ENCODE measurements around the gene PTCH2.
"Not testable (repeated sequence)": the region's sequence is repeated elsewhere in the genome, so short reads cannot be mapped to it uniquely, and the experiment has no call there.

PTCH2 gene

DNA sequence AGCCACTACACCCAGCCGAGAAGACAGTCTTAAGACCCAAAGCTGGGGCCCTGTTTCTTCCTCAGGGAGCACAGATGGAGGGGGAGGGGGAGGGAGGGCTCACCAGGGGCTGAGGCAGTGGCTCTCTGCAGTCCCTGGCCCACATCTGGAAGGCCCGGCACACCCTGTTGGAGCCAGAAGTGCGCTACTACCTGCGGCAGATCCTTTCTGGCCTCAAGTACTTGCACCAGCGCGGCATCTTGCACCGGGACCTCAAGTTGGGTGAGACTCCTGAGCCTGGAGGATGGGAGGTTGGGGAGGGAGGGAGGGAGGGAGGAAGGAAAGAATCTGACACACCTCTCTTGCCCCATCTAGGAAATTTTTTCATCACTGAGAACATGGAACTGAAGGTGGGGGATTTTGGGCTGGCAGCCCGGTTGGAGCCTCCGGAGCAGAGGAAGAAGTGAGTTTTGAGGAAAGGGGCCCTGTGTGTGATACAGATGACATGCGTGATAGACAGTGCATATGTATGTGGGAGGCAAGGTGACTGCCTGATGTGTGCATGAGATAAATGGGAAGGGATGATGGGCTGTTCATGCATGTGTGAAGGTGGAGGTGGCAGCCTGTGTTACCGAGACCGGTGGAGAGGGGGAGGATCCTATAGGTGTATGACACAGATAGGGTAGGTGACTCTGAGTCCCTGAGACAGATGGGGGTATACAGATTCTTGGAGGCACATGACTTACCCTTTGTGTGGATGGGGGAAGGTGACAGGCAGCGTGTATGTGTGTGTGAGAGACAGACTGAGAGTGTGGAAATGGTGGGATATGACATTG lies 41.4 kb downstream of the PTCH2 start:
- DNase-seq = no peak

DNA sequence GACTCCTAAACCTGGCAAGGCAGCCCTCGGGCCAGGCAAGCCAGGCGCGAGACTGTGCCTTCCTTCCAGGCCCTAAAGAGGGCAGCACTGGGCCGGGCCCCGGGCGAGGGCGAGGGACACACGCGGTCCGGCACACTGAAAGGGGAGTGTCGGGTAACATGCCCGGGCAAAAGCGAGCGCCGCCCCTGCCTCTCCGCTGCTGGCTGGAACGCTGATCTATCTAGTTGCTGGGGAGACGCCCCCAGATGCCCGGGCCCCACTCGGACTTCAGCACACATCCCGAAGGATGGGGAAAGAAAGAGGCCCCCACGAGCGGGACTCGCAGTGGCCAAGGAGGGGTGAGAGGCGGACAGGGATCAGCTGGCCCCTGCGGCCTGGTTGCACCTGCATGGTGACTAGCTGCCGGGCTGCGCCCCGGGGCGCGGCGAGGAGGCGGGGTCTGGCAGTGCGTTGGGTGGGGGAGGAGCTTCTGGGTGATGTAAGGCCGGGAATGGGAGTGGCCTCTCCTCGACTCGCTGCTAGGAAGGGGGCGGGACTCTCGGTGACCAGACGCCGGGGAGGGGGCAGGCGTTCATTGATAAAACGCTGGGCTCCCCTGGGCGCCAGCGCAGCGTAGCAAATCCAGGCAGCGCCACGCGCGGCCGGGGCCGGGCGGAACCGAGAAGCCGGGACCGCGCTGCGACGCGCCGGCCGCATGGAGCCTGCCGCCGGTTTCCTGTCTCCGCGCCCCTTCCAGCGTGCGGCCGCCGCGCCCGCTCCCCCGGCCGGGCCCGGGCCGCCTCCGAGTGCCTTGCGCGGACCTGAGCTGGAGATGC lies 43.1 kb downstream of the PTCH2 start, which contains the start of gene PLK3:
PLK3 (plus strand) TSS at position 608 of the 815 bp plus-strand sequence; CDS start at position 695, 87 bp downstream.
- peak; percentile 99 for DNase-seq

DNA sequence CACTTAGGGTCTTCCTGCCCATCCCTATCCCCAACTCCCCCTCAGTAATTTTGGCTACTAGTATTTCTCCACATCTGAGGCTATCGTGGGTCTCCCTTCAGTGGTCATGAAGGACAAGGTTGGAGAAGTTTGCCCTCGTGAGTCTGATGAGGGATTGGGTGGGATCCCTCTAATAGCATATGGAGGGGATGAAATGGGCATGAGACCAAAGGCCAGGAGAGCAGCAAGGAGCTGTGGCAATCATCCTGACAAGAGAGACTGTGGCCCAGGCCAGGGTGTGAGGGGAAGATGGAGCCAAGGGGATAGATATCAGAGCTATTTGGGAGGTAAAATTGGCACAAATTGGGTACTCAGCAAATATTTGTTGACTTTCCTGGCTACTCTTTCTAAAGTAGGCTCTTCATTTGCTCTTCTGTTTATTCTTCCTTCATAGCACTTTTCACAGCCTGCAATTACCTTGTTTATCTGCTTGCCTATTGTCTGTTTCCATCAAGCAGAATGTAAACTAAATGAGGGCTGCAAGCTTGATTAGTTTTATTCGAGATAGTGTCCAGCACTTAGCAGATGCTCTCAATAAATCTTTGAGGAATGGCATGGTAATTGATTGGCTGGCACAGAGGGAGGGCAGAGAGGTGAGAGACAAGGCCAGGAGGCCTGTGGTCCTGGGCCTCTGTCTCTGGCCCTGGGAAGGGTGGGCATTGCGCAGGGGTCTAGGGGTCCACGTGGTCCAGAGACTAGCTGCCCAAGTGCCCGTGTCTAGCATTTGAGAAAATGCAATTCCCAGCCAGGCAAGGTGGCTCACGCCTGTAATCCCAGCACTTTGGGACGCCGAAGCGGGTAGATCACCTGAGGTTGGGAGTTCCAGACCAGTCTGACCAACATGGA lies 44.3 kb downstream of the PTCH2 start:
- no peak for DNase-seq

DNA sequence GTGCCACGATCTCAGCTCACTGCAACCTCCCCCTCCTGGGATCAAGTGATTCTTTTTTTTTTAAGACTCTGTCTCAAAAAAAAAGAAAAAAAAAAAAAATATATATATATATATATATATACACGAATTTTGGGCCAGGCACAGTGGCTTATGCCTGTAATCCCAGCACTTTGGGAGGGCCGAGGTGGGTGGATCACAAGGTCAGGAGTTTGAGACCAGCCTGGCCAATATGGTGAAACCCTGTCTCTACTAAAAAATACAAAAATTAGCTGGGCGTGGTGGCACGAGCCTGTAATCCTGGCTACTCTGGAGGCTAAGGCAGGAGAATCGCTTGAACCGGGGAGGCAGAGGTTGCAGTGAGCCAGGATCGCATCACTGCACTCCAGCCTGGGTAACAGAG lies 45.2 kb downstream of the PTCH2 start:
- DNase-seq = not testable (repeated sequence)

DNA sequence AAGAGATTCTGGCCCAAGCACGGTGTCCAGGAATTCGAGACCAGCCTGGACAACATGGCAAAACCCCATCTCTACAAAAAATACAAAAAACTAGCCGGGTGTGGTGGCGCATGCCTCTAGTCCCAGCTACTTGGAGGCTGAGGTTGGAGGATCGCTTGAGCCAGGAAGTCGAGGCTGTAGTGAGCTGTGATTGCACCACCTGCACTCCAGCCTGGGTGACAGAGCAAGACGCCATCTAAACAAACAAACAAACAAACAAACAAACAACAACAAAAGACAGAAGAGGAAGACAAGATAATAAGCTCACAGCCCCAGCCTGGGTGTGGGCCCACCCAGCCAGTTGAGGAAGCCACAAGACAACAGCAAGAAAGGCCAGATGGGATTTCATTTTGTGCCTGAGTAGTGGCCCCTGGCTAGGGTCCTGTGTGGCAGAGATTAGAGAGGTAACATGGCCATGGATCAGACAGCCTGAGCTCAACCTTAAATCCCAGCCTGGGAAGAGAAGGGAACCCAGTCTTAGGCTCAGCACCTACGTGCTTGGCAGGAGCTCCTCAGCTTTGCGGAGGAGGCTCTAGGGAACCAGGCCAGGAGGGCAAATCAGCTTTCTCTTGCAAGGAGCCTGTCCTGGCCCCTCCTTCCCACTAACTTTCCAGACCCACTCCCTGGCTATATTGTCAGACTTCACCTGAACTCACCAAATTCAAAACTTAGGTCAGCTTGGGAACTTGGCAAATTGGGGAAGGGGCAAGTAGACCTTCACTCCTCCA lies 50.1 kb downstream of the PTCH2 start:
- DNase-seq = no peak

DNA sequence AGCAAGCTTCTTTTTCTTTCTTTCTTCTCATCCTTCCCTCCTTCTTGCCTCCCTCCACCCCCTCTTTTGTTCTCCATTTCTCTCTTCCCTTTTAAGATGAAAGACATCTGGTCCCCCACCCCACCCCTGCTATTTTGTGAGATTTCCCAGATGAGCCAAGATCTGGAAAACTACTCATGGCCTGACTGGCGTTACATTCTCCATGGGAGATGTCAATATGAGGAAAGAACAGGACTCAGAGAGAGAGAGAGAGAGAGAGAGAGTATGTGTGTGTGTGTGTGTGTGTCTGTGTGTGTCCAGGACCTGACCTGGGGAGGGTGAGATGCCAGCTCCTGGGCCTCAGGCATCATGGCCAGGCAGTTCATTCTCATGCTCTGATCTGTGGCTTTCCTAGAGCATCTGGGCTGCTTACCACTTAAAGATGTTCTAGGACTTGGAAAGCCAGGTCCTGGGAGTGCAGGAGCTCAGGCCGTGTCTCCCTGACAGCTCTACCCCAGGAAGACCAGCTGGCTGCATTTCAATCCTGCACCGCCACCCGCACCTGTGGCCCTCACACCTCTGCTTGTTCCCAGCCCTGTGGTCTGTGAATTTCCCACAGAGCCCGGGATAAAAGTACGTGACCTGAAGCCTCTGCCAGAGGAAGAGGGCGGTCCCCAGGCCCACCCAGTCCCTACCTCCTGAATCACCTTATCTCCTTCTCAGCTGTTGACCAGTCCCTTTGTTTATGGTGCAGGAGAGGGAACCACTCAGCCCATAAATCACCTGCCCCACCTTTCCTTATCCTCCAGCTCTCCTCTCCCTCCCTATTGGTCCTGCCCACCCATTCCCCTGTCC lies 51.9 kb downstream of the PTCH2 start:
- no peak for DNase-seq

DNA sequence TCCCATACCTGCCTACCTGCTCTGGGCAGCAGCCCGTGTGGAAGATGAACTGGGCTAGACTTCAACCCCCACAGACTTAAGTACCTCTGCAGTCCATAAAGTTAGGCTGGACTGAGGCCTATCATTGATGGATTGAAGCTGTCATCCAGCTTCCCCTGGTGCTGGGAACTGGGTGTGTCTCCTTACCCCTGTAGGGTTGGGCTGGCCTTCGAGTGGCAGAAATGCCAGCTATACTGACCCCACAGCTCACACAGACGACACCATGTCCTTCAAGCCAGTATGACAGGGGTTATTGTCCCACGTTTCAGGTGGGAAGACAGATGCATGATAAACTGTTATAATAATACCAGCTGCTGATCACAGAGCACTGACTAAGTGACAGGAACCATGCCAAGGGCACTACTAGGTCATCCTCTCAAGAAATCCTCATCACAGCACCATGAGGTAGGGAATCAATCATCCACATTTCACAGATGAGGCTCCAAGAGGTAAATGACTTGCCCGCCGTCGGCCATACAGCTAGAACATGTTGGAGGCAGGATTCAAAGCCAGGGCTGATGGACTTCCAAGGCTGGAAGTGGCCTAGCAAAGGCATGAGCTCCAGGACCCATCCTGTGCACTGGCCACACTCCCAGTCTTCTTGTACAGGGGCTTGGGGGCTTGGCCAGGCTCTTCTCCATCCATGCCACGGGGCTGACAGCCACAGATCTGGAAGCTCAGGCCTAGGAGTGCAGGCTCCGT lies 54.8 kb downstream of the PTCH2 start, which contains the start of gene BEST4:
BEST4 (minus strand) TSS at position 51 of the 741 bp plus-strand sequence. CDS start 465 bp downstream, outside the sequence.
- DNase-seq = no peak

DNA sequence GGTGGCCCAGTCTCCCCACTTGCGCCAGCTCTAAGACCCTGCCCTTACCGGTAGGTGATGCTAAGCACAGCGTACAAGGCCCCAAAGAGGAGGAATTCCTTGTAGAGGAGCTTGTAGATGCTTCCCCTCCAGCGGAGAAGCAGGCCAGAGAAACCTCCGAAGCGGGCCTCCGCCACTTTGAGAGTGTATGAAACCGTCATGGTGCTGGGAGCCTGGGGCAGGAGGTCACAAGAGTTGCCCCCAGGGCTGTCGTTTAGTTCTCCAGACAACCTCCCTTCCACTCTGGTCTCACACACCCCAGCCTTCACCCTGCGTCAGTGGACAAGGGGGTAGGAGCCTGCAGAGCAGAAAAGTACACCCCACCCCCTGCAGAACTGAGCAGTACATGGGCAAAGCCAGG lies 55.5 kb downstream of the PTCH2 start:
- no peak for DNase-seq

DNA sequence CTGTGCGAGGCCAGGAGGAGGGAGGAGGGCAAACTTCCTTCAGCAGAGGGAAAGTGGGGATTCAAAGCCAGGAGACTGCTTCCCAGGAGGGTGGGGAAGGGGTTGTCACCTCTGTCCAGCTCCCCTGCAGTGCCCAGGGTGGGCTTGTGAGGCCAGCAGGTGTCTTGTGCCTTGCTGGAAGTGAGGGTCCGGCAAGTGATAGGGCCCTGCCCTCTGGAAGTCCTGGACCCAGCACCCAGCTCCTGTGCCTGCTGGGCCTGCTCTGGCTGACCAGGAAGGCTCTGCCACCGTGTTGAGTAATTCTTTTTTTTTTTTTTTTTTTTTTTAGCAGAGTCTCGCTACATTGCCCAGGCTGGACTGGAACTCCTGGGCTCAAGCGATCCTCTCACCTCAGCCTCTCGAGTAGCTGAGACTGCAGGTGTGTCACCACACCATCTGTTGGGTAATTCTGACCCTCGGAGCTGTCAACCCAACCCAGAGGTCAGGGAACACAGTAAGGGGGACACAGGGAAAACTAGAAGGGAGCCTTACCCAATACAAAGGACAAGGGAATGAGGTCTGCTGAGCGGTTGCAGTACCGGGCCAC lies 56.1 kb downstream of the PTCH2 start:
- DNase-seq = no peak

DNA sequence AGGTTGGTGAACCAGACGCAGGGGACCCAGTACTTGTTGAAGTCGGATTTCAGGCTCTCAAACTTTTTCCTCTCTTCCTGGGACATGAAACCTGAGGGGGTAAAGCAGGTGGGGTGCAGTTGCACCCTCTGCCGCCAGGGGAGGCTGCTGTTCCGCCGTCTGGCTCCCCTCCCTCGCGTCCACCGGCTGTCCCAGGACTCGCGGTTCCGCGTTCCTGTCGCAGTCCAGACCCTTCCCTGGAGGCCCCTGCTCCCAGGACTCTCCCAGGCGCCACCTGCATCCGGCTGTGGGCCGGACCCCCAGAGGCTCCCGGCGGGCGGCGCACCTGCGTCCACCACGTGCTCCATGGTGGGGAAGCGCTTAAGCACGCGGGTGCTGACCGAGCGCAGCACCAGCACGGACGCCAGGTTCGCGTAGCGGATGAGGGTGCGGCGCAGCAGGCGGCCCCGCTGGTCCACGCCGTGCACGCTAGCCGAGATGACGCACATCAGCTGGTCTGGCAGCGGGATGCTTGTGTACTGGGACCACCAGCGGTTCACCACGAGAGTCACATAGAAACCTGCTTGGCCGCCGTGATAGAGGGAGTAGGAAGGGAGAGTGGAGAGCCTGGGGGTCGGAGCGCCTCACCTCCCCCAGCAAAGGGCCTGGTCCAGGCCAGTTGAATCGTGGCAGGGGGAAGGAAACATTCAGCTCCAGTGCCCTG lies 56.8 kb downstream of the PTCH2 start:
- peak; percentile 81 for DNase-seq

DNA sequence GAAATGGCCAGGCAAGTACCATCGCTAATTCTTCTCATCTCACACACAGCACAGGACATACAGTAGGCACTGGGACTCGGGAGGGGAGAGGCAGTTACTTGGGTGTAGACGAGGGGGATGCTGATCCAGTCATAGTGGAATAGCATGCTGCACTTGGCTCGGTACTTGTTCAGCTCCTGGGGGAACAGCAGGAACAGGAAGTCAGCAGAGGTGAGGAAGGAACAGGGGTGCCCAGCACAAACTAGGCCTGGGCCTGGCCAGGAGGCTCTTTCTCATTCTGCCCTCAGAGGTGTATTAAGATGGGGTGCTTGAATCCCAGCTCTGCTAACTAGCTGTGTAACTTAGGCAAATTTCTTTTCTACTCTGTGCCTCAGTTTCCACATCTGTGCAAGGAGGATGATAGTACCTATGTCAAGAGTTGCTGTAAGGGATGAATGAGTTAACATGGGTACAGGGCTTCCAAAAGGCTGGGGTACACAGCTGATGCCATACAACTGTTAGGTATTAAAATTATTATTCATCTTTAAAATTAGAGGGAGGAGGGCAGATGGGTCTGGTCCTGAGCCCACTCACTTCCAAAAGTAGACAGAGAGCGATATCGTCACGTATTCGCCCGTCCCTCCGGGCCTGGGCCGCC lies 57.4 kb downstream of the PTCH2 start:
- DNase-seq = no peak

DNA sequence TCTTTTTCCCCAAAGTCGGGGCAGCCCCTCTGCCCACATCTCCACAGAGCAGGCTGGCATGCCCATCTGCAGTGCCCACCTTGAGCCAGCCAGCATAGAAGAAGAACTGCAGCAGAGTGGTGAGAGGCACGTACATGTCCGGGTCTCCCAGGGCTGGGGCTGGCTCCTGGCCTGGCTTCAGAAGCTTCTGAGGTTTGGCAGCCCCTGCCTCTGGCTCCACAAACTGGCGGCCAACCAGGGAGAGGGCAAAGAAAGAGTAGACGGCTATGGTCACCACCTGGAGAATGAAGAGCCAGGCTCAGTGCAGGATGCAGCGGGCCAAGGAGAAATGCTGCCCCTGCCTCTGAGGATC lies 58.0 kb downstream of the PTCH2 start:
- no peak for DNase-seq

DNA sequence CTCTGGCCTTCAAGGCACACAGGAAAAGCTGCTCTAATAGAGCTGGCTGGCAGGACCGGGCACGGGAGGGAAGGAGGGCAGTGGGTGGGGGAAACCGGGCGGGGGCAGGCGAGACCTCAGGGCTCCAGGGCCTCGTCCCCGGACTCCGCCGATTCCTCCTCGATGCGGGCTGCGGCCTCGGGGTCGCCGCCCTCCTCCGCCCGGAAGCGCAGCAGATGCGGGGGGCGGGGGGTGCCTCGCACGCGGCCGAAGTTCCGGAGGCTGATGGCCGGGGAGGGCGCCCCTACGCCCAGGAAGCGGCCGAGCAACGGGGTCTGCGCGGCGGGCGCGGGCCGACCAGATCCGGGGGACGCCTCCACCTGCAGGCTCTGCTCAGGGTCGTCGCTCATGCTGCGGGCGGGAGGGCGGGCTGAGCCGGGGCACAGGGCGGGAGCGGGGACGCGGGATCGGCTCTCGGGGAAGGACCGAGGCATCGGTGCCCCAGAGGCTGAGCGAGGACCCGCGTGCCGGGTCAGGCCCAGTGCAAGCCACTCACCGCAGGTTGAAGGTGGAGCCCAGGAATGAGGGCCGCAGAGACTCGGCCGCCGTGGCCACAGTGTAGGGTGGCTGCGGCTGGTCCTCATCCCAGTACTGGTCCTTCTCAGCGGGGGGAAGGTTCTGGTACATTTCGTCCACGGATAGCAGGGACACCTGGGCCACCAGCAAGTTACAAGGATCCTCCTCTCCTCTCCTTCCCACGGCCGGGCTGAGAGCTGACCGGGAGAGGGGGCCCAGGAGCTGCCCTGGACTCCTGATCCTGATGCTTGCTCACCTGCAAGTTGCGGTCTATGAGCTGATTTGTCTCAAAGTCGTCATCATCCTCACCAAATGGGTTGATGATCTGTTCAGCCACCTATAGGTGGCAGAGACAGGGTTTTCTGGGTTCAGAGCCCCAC lies 58.7 kb downstream of the PTCH2 start:
- peak; percentile 43 for DNase-seq

DNA sequence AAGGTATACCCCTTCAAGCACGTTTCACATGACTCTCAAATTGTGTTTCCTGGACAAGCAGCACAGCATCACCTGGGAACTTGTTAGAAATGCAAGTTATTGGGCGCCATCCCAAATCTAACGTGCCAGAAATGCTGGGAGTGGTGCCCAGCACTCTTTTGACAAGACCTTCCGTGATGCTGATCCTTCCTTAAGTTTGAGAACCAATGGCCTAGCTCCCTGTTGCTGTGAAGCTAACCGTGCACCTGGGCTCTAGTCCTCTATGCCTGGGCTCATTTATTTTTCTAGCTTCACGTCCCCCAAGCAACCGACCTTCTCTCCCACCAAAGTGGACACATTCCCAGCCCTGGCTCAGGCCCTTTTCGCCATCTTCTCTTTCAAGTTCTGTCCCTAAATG lies 59.4 kb downstream of the PTCH2 start:
- no peak for DNase-seq

DNA sequence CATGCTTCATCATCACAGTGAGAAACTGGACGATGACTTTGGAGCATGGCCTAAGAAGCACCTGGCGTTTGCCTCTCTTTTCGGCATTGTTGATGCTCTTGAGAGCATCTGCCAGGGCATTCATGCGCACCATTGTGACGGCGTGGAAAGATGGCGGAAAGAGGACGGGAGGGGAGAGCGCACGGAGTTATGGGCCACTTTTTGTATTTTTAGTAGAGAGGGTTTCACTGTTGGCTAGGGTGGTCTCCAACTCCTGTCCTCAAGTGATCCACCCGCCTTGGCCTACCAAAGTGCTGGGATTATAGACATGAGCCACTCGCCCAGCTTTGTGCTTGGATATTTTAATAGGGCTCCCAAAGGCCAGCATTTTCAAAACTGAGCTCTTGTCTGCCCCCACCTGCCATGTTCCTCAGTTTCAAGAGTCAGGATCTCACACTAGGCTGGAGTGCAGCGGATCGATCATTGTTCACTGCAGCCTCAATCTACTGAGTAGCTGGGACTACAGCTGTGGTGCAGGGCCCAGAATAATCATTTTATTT lies 62.4 kb downstream of the PTCH2 start:
- no peak for DNase-seq

DNA sequence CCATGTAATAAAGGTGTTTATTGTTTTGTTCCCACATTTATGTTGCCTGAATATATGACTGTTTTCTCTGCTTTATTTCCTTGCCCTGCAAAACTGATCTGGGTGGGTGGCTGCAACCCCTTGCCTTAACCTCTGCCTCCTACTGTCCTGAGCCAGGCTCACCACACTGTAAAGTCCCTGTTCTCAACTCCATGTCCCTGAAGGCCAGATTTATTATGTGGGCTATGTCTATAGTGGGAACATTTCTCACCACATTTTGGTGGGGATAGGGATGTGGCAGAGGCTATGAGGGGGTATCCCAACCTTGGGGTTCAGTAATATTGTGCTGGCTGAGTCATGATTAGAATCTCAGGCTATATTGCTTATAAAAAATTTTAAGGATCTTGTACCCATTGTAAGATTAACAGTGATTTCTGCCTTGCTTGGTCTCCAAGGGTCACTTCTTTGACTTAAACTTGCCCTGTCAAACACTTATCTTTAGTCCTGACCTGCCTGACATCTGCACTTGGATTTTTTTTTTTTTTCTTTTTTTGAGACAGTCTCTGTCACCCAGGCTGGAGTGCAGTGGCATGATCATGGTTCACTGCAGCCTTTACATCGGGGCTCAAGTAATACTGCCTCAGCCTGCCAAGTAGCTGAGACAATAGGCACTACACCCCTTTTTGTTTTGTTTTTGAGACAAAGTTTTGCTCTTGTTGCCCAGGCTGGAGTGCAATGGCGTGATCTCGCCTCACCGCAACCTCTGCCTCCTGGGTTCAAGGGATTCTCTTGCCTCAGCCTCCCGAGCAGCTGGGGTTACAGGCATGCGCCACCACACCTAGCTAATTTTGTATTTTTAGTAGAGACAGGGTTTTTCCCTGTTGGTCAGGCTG lies 64.1 kb downstream of the PTCH2 start:
- DNase-seq = no peak
